Neural cell (in vitro differentiated cells): ENCODE measurements around the gene ZBTB7C. TPM values are rescaled to one million over a fixed set of nuclear protein-coding genes. Genes with fewer than 3 reads are reported as not detected.
A peak's percentile ranks its signal among the peaks of the same experiment; 100 is the strongest.

Source experiments
- H2AFZ ChIP-seq: fragments of 200-600, 300-800 bp; sonication (generic), shearing (Covaris generic); 2 replicates; pipeline ENCODE4 v1.6.0; 2014; ENCODE audit warnings: low read depth, mild to moderate bottlenecking, antibody characterized with exemption, low read length, moderate library complexity
- H3F3A ChIP-seq: fragments of 200-600 bp; shearing (Covaris generic); 2 replicates; pipeline ENCODE4 v1.6.1; 2016; ENCODE audit warnings: mild to moderate bottlenecking, moderate library complexity, mixed read lengths, antibody characterized with exemption, low read length; ENCODE audit not compliant: insufficient read depth, poor library complexity, severe bottlenecking
- H3K27ac ChIP-seq: fragments of 200-600, 300-800 bp; sonication (generic), shearing (Covaris generic); 2 replicates; pipeline ENCODE4 v1.5.1; 2014; ENCODE audit warnings: mild to moderate bottlenecking, low read length, moderate library complexity
- H3K27me3 ChIP-seq: fragments of 300-800, 200-600 bp; sonication (generic), shearing (Covaris generic); 2 replicates; pipeline ENCODE4 v1.6.0; 2014; ENCODE audit warnings: mild to moderate bottlenecking, low read depth, low read length, moderate library complexity; ENCODE audit not compliant: insufficient read depth
- H3K36me3 ChIP-seq: fragments of 300-800, 200-600 bp; sonication (generic), shearing (Covaris generic); 2 replicates; pipeline ENCODE4 v1.5.1; 2014; ENCODE audit warnings: mild to moderate bottlenecking, antibody characterized with exemption, low read length, moderate library complexity; ENCODE audit not compliant: insufficient read depth
- H3K4me2 ChIP-seq: fragments of 300-800, 200-600 bp; sonication (generic), shearing (Covaris generic); 2 replicates; pipeline ENCODE4 v1.6.0; 2014; ENCODE audit warnings: mild to moderate bottlenecking, low read length
- H3K4me3 ChIP-seq: fragments of 300-800, 200-600 bp; sonication (generic), shearing (Covaris generic); 2 replicates; pipeline ENCODE4 v1.5.1; 2014; ENCODE audit warnings: mild to moderate bottlenecking, low read length, moderate library complexity
- H3K79me2 ChIP-seq: fragments of 200-600 bp; shearing (Covaris generic); replicated peaks from 2 replicates; pipeline ENCODE4 v1.6.0; 2014; ENCODE audit warnings: mild to moderate bottlenecking, low read length, moderate library complexity; ENCODE audit not compliant: insufficient read depth
- H3K9ac ChIP-seq: fragments of 300-800, 200-600 bp; sonication (generic), shearing (Covaris generic); 2 replicates; pipeline ENCODE4 v1.6.1; 2016; ENCODE audit warnings: mild to moderate bottlenecking, low read length, mixed read lengths
- H3K9me2 ChIP-seq: fragments of 200-600 bp; shearing (Covaris generic); 2 replicates; pipeline ENCODE4 v1.6.1; 2016; ENCODE audit warnings: mild to moderate bottlenecking, low read length, mixed read lengths; ENCODE audit not compliant: insufficient read depth
- H3K9me3 ChIP-seq: fragments of 200-600, 300-800 bp; sonication (generic), shearing (Covaris generic); 2 replicates; pipeline ENCODE4 v1.6.1; 2016; ENCODE audit warnings: mild to moderate bottlenecking, mixed run types, low read length, moderate library complexity, mixed read lengths
- H4K20me1 ChIP-seq: fragments of 200-600 bp; shearing (Covaris generic); 2 replicates; pipeline ENCODE4 v1.6.1; 2016; ENCODE audit warnings: mild to moderate bottlenecking, mixed run types; ENCODE audit not compliant: insufficient read depth
- EP300 ChIP-seq: fragments of 450-650 bp; conservative IDR thresholded peaks from 2 replicates; pipeline ENCODE4 v1.6.1; 2014; ENCODE audit warnings: antibody characterized with exemption, mild to moderate bottlenecking, moderate library complexity; ENCODE audit not compliant: poor library complexity, severe bottlenecking
- EZH2 ChIP-seq: fragments of 200-600, 300-800 bp; shearing (Covaris generic), sonication (generic); IDR thresholded peaks from 2 replicates; pipeline ENCODE4 v1.6.1; 2014; ENCODE audit warnings: antibody characterized with exemption, low read length, borderline replicate concordance, mild to moderate bottlenecking; ENCODE audit not compliant: insufficient read depth, poor library complexity, severe bottlenecking
- MXI1 ChIP-seq: fragments of 450-650 bp; conservative IDR thresholded peaks from 2 replicates; pipeline ENCODE4 v1.6.1; 2014; ENCODE audit warnings: antibody characterized with exemption, mild to moderate bottlenecking; ENCODE audit not compliant: poor library complexity, severe bottlenecking
- POLR2AphosphoS5 ChIP-seq: IDR thresholded peaks from 2 replicates; pipeline ENCODE4 v1.6.1; 2012
- RAD21 ChIP-seq: fragments of 450-650 bp; conservative IDR thresholded peaks from 2 replicates; pipeline ENCODE4 v1.6.1; 2014; ENCODE audit warnings: antibody characterized with exemption, mild to moderate bottlenecking, moderate library complexity
- REST ChIP-seq: IDR thresholded peaks from 2 replicates; pipeline ENCODE4 v1.6.1; 2012; ENCODE audit warnings: borderline replicate concordance
- SMC3 ChIP-seq: fragments of 450-650 bp; conservative IDR thresholded peaks from 2 replicates; pipeline ENCODE4 v1.6.1; 2014; ENCODE audit warnings: antibody characterized with exemption, mild to moderate bottlenecking, moderate library complexity; ENCODE audit not compliant: poor library complexity
- TAF1 ChIP-seq: IDR thresholded peaks from 2 replicates; pipeline ENCODE4 v1.6.1; 2012; ENCODE audit warnings: low read depth
- polyA plus RNA-seq: library from polyadenylated mRNA; depleted of rRNA; stranded (reverse); fragments of >200 nt; gene quantifications from 2 replicates; pipeline ENCODE4 v1.2.3, GENCODE V29; 2014
- TF ChIP-seq, protein P1 (sequence below): fragments of 450-650 bp; IDR thresholded peaks from 2 replicates; pipeline ENCODE4 v1.5.1; 2014; ENCODE audit warnings: antibody characterized with exemption, mild to moderate bottlenecking, moderate library complexity; ENCODE audit not compliant: poor library complexity, severe bottlenecking

Gene ZBTB7C
- polyA plus RNA-seq, 1 donor from 2014 or later, result 2.4 TPM

DNA sequence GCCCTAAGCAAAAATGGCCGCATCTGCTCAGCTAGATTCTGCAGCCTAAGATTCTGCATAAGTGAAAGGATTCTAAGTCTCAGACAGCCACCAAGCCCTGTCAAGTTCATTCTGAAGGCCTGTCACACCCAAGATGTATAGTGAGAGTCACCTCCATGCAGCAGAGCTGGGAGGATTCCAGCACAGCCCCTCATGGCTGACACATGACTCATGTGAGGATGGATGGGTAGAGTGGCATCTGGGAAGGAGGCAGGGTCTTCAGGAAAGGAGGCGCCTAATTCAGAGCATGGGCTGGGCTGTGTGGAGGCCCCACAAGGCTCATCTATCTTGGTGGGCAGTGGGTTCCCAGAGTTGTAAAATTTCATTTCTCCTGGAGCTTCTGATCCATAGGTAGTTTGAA is 41.5 kb upstream of the ZBTB7C start:
- Histone ChIP-seq H3K27ac (no peak overlapping the region), H3K9ac (no peak overlapping the region), H4K20me1 (no peaks in the 10 kb centered on the region), H3F3A (no peaks in the 10 kb centered on the region), H3K9me3 (no peaks in the 10 kb centered on the region), H3K36me3 (no peaks in the 10 kb centered on the region), H3K27me3 (no peaks in the 10 kb centered on the region), H3K4me3 (no peak overlapping the region), H3K79me2 (no peaks in the 10 kb centered on the region), H3K4me2 (no peak overlapping the region), H2AFZ (no peak overlapping the region), H3K9me2 (no peaks in the 10 kb centered on the region)
- TF ChIP-seq SMC3 (no peak), MXI1 (no peak), POLR2AphosphoS5 (no peak), EZH2 (no peak), EP300 (no peak), RAD21 (no peak), REST (no peak), TAF1 (no peak)
- TF ChIP-seq, protein P1, sequence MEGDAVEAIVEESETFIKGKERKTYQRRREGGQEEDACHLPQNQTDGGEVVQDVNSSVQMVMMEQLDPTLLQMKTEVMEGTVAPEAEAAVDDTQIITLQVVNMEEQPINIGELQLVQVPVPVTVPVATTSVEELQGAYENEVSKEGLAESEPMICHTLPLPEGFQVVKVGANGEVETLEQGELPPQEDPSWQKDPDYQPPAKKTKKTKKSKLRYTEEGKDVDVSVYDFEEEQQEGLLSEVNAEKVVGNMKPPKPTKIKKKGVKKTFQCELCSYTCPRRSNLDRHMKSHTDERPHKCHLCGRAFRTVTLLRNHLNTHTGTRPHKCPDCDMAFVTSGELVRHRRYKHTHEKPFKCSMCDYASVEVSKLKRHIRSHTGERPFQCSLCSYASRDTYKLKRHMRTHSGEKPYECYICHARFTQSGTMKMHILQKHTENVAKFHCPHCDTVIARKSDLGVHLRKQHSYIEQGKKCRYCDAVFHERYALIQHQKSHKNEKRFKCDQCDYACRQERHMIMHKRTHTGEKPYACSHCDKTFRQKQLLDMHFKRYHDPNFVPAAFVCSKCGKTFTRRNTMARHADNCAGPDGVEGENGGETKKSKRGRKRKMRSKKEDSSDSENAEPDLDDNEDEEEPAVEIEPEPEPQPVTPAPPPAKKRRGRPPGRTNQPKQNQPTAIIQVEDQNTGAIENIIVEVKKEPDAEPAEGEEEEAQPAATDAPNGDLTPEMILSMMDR, result no peak

GRCh38 chr18:48446582-48447225 is 37.5 kb upstream of the ZBTB7C start:
- no peaks in the 10 kb centered on the region for H3K9me2 ChIP-seq
- H2AFZ ChIP-seq, result no peak overlapping the region
- no peak overlapping the region for H3K4me3 ChIP-seq
- no peaks in the 10 kb centered on the region for H3K36me3 ChIP-seq
- H3K79me2 ChIP-seq, result no peaks in the 10 kb centered on the region
- no peaks in the 10 kb centered on the region for H3F3A ChIP-seq
- H3K27ac ChIP-seq, result no peak overlapping the region
- no peaks in the 10 kb centered on the region for H3K27me3 ChIP-seq
- H3K4me2 ChIP-seq, result no peak overlapping the region
- TF ChIP-seq MXI1 (no peak), SMC3 (peak; percentile 100), REST (no peak), EP300 (no peak), POLR2AphosphoS5 (no peak), TAF1 (no peak), RAD21 (peak; percentile 100), EZH2 (no peak)
- TF ChIP-seq, protein P1, result peak; percentile 97
- no peaks in the 10 kb centered on the region for H4K20me1 ChIP-seq
- no peaks in the 10 kb centered on the region for H3K9me3 ChIP-seq
- H3K9ac ChIP-seq, result no peak overlapping the region
